Activated CD8-positive, alpha-beta T cell treated with anti-CD3 and anti-CD28 coated beads for 36 hours (primary cell): ENCODE measurements around the gene BNC2. TPM values are rescaled to one million over a fixed set of nuclear protein-coding genes. Genes with fewer than 3 reads are reported as not detected.

Experiments used
- ATAC-seq: fragments of 200-7000 bp; cut with Tn5 transposase; one replicate; pipeline ENCODE4 v1.10.0; 2021; ENCODE audit warnings: mild to moderate bottlenecking, moderate library complexity
- CTCF ChIA-PET: fragments of 350-600 bp; sonication (Branson Sonifier 250); formaldehyde crosslinking; loops from one replicate; lab custom pipeline; 2021; ENCODE audit warnings: antibody characterized with exemption; lab: Charles Lee
- POLR2A ChIA-PET: fragments of 350-600 bp; sonication (Branson Sonifier 250); formaldehyde crosslinking; loops from one replicate; lab custom pipeline; 2021; ENCODE audit warnings: antibody characterized with exemption; lab: Charles Lee
- DNase-seq: peaks from one replicate; pipeline ENCODE4 v3.0.0-alpha.2; 2020
- H3K27ac Mint-ChIP-seq: one replicate; pipeline ENCODE4 v1.8.0; 2021; ENCODE audit warnings: mild to moderate bottlenecking, mixed read lengths
- H3K27me3 Mint-ChIP-seq: one replicate; pipeline ENCODE4 v1.8.0; 2021; ENCODE audit warnings: mixed read lengths
- H3K36me3 Mint-ChIP-seq: one replicate; pipeline ENCODE4 v1.8.0; 2021; ENCODE audit warnings: low read depth, mixed read lengths
- H3K4me1 Mint-ChIP-seq: one replicate; pipeline ENCODE4 v1.8.0; 2021; ENCODE audit warnings: low read depth, mixed read lengths
- H3K4me3 Mint-ChIP-seq: one replicate; pipeline ENCODE4 v1.8.0; 2021; ENCODE audit warnings: mild to moderate bottlenecking, moderate library complexity, mixed read lengths
- H3K9me3 Mint-ChIP-seq: one replicate; pipeline ENCODE4 v1.8.0; 2021; ENCODE audit warnings: mixed read lengths
- CTCF ChIP-seq: fragments of 200-600 bp; IDR thresholded peaks from one replicate; pipeline ENCODE4 v1.8.0; 2022; ENCODE audit warnings: antibody characterized with exemption, mild to moderate bottlenecking
- intact Hi-C: fragments of 100-400 bp; cut with micrococcal nuclease; formaldehyde crosslinking; loops from one replicate; pipeline ENCODE4 v1.10.0; 2022
- total RNA-seq, 2 experiments: library from RNA; stranded (reverse); gene quantifications; one replicate each; pipeline ENCODE4 v1.2.3, GENCODE V29; 2021

Gene BNC2
- total RNA-seq, 2 experiments from 2014 or later, result not detected

GRCh38 chr9:16869131-16869881 is 1.2 kb downstream of the BNC2 start:
- Mint-ChIP-seq H3K4me1 (peaks cover 4% of the 10 kb centered on the region), H3K4me3 (no peak overlapping the region), H3K27me3 (peaks cover 38% of the 10 kb centered on the region), H3K27ac (no peak overlapping the region), H3K36me3 (no peaks in the 10 kb centered on the region), H3K9me3 (no peaks in the 10 kb centered on the region)
- CTCF ChIA-PET, result no interaction called here
- POLR2A ChIA-PET, result no interaction called here
- no peak for DNase-seq
- intact Hi-C loops, result no loop called here
- TF ChIP-seq CTCF, result no peak
- ATAC-seq, result no peak

- peaks cover 36% of the 10 kb centered on the region for H3K27me3 Mint-ChIP-seq
- no peak for DNase-seq
- no peak for TF ChIP-seq CTCF
- ChIA-PET POLR2A (no interaction called here), CTCF (no interaction called here)
- intact Hi-C loops, result no loop called here
- H3K27ac Mint-ChIP-seq, result no peak overlapping the region
- ATAC-seq, result no peak
- no peaks in the 10 kb centered on the region for H3K36me3 Mint-ChIP-seq
- H3K9me3 Mint-ChIP-seq, result no peaks in the 10 kb centered on the region
- H3K4me3 Mint-ChIP-seq, result no peak overlapping the region
- H3K4me1 Mint-ChIP-seq, result peaks cover 4% of the 10 kb centered on the region
These were observed 1.8 kb downstream of the BNC2 start for GRCh38 chr9:16868701-16869100.

- no peak for ATAC-seq
These were observed 2.7 kb downstream of the BNC2 start for GRCh38 chr9:16867576-16868311.

GRCh38 chr9:16866587-16866986 is 3.9 kb downstream of the BNC2 start:
- Mint-ChIP-seq H3K4me1 (peaks cover 2% of the 10 kb centered on the region), H3K27me3 (peaks cover 21% of the 10 kb centered on the region), H3K4me3 (no peak overlapping the region), H3K9me3 (no peaks in the 10 kb centered on the region), H3K36me3 (no peaks in the 10 kb centered on the region), H3K27ac (no peak overlapping the region)
- ChIA-PET POLR2A (no interaction called here), CTCF (no interaction called here)
- DNase-seq (no peak), ATAC-seq (no peak)
- no peak for TF ChIP-seq CTCF
- intact Hi-C loops, result no loop called here

More at GRCh38 chr9:16867576-16868311, 2.7 kb downstream of the BNC2 start:
- DNase-seq, result no peak
- TF ChIP-seq CTCF, result no peak
- H3K27ac Mint-ChIP-seq, result no peak overlapping the region
- ChIA-PET POLR2A (no interaction called here), CTCF (no interaction called here)
- intact Hi-C loops, result no loop called here
- no peaks in the 10 kb centered on the region for H3K9me3 Mint-ChIP-seq
- H3K36me3 Mint-ChIP-seq, result no peaks in the 10 kb centered on the region
- peaks cover 28% of the 10 kb centered on the region for H3K27me3 Mint-ChIP-seq
- no peak overlapping the region for H3K4me3 Mint-ChIP-seq
- H3K4me1 Mint-ChIP-seq, result peaks cover 4% of the 10 kb centered on the region
